Retinal pigment epithelial cell (primary cell): Measurements from ENCODE around the gene NDUFV3.
"Not testable (repeated sequence)": the region's sequence is repeated elsewhere in the genome, so short reads cannot be mapped to it uniquely, and the experiment has no call there.

Source experiments
- DNase-seq: peaks from one replicate; pipeline ENCODE4 v3.0.0-alpha.2; 2010; ENCODE audit warnings: low read depth
- H3K4me3 ChIP-seq: 2 replicates; pipeline ENCODE4 v1.5.1; 2011; ENCODE audit warnings: mild to moderate bottlenecking, low read length, control low read depth, moderate library complexity
- TF ChIP-seq, protein P1 (sequence below): conservative IDR thresholded peaks from 2 replicates; pipeline ENCODE4 v1.5.1; 2011; ENCODE audit warnings: low read depth, low read length, control low read depth, inconsistent platforms

NDUFV3 gene

DNA sequence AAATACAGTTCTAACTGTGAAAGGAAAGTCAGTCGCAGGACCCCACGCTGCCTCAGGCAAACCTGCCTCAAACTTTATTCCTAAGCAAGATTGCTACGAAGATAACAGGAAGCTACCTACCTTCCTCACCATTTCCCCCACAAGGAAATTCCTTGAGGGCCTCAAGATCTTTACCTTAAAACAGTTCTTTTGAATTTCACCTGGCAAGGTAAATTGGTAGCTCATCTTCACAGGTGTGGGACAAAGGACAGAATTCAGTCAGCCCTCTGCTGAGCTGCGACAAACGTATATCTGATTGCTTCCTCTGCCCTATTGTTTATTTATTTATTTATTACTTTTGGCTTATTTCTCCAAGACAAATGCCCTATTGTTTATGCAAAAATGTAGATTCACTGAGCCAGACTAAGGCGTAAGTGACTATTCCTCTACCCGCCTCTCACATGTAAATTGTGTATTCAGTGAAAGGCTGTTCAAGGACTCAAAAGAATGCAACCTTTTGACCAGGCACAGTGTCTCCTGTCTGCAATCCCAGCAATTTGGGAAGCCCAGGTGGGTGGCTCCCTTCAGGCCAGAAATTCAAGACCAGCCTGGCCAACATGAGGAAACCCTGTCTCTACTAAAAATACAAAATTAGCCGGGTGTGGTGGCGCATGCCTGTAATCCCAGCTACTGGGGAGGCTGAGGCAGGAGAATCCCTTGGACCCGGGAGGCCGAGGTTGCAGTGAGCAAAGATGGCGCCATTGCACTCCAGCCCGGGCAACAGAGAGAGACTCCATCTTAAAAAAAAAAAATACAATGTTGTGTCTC is 63.9 kb downstream of the NDUFV3 start:
- H3K4me3 ChIP-seq: no peak overlapping the region
- TF ChIP-seq, protein P1, sequence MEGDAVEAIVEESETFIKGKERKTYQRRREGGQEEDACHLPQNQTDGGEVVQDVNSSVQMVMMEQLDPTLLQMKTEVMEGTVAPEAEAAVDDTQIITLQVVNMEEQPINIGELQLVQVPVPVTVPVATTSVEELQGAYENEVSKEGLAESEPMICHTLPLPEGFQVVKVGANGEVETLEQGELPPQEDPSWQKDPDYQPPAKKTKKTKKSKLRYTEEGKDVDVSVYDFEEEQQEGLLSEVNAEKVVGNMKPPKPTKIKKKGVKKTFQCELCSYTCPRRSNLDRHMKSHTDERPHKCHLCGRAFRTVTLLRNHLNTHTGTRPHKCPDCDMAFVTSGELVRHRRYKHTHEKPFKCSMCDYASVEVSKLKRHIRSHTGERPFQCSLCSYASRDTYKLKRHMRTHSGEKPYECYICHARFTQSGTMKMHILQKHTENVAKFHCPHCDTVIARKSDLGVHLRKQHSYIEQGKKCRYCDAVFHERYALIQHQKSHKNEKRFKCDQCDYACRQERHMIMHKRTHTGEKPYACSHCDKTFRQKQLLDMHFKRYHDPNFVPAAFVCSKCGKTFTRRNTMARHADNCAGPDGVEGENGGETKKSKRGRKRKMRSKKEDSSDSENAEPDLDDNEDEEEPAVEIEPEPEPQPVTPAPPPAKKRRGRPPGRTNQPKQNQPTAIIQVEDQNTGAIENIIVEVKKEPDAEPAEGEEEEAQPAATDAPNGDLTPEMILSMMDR: no peak
- DNase-seq: no peak

DNA sequence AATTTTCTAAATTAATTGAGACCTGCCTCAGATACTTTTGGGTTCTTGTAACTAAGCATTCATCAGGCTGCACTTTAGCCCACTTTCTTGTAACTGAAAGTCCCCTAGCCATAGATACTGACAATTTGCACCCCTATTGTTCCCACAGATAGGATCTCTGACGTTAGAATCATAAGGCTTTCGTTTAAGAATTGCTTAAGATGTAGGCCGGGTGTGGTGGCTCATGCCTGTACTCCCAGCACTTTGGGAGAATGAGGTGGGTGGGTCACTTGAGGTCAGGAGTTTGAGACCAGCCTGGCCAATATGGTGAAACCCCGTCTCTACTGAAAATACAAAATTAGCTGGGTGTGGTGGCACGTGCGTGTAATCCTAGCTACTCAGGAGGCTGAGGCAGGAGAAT is 65.0 kb downstream of the NDUFV3 start:
- H3K4me3 ChIP-seq, DNase-seq: not testable (repeated sequence)

DNA sequence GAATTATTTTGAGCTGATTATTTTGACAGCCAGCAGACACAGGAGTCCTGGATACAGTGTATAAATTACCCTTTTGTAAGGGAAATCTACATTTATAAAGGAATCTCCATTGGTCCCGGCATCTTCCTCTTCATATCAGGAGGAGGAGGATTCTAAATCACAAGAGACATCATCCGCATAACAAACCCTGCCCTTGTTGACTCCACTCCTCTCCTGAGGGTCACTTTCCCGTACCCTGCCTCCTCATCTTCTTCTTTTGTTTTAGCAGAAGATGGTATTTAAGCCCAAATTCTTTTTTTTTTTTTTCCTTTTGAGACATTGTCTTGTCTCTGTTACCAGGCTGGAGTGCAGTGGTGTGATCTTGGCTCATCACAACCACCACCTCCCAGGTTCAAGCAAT is 66.6 kb downstream of the NDUFV3 start:
- no peak overlapping the region for H3K4me3 ChIP-seq
- TF ChIP-seq, protein P1: no peak
- DNase-seq: no peak

DNA sequence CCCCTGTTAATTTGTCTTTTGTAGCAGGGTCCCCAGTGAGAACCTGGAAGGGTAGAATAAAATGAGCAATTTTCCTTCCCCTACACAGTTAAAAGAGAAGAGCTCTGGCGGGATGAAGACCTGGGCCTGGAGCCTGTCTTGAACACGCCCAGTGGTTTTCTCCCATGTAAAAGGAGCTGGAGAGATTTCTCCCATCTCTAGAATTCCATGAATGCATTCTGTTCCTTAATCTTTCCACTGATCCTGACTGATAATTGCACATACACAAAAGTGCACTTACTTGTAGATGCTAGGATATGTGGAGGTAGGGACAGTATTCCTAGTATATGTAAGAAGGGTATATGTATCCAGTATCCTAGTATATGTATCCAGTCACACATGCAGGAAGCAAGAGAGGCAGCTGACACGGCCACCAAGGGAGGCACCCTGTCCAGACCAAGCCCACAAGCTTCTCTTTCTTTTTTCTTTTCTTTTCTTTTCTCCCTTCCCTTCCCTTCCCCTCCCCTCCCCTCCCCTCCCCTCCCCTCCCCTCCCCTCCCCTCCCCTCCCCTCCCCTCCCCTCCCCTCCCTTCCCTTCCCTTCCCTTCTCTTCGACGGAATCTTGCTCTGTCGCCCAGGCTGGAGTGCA is 69.4 kb downstream of the NDUFV3 start:
- TF ChIP-seq, protein P1: no peak
- no peak overlapping the region for H3K4me3 ChIP-seq
- no peak for DNase-seq
